GM23248 (cell line): ENCODE measurements around the gene TRMT1L.

ENCODE experiments used
- EZH2 ChIP-seq: fragments of 200-600 bp; sonication (generic); IDR thresholded peaks from 2 replicates; pipeline ENCODE4 v1.6.1; 2018; ENCODE audit warnings: antibody characterized with exemption, mild to moderate bottlenecking; ENCODE audit not compliant: insufficient read depth, poor library complexity, severe bottlenecking
- EZH2phosphoT487 ChIP-seq: fragments of 200-600 bp; sonication (generic); IDR thresholded peaks from 2 replicates; pipeline ENCODE4 v1.6.1; 2018; ENCODE audit warnings: antibody characterized with exemption, moderate library complexity, mild to moderate bottlenecking, low read depth; ENCODE audit not compliant: insufficient read depth

DNA sequence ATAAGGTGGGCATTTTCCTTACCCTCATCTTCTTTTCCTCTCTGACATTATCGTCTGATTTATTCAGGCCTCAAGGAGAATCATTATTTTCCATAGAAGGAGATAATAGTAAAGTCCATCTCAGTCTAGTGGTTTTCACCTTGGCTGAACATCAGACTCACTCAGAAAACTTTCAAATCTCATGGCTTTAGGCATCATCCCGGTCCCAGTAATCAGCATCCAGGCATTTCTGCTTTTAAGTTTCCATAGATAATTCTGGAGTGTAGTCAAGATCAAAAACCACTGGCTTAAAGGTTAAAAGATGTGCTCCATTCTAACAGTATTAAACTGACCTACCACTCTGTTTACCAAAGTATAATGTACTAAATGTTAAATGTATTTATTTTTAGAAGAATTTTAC, 62.0 kb downstream of the TRMT1L start:
- TF ChIP-seq EZH2phosphoT487 (no peak), EZH2 (no peak)
